Activated CD4-positive, alpha-beta T cell treated with anti-CD3 and anti-CD28 coated beads for 36 hours (primary cell): ENCODE measurements around the gene WNT9B. TPM values are rescaled to one million over a fixed set of nuclear protein-coding genes. Genes with fewer than 3 reads are reported as not detected.
A peak's percentile ranks its signal among the peaks of the same experiment; 100 is the strongest.

Source experiments
- ATAC-seq: fragments of 200-7000 bp; cut with Tn5 transposase; one replicate; pipeline ENCODE4 v1.10.0; 2021; ENCODE audit warnings: mild to moderate bottlenecking, moderate library complexity
- CTCF ChIA-PET: fragments of 350-600 bp; sonication (Branson Sonifier 250); formaldehyde crosslinking; loops from one replicate; lab custom pipeline; 2021; ENCODE audit warnings: antibody characterized with exemption; lab: Charles Lee
- POLR2A ChIA-PET: fragments of 350-600 bp; sonication (Branson Sonifier 250); formaldehyde crosslinking; loops from one replicate; lab custom pipeline; 2021; ENCODE audit warnings: antibody characterized with exemption, inconsistent platforms; lab: Charles Lee
- DNase-seq: peaks from one replicate; pipeline ENCODE4 v3.0.0-alpha.2; 2020
- H3K27ac Mint-ChIP-seq: one replicate; pipeline ENCODE4 v1.8.0; 2021; ENCODE audit warnings: mixed read lengths
- H3K27me3 Mint-ChIP-seq: one replicate; pipeline ENCODE4 v1.8.0; 2021; ENCODE audit warnings: mixed read lengths
- H3K36me3 Mint-ChIP-seq: one replicate; pipeline ENCODE4 v1.8.0; 2021; ENCODE audit warnings: low read depth, mixed read lengths
- H3K4me1 Mint-ChIP-seq: one replicate; pipeline ENCODE4 v1.8.0; 2021; ENCODE audit warnings: mixed read lengths
- H3K4me3 Mint-ChIP-seq: one replicate; pipeline ENCODE4 v1.8.0; 2021; ENCODE audit warnings: mild to moderate bottlenecking, moderate library complexity, mixed read lengths
- H3K9me3 Mint-ChIP-seq: one replicate; pipeline ENCODE4 v1.8.0; 2021; ENCODE audit warnings: low read depth, mixed read lengths
- intact Hi-C, 2 experiments: fragments of 100-400 bp; cut with DNase I in 1 of 2; cut with micrococcal nuclease in 1 of 2; formaldehyde crosslinking; loops; one replicate each; pipeline versions ENCODE4 v1.14.2 to v1.15.1; 2022 to 2024; cut with DNase I, micrococcal nuclease
- total RNA-seq, 2 experiments: library from RNA; stranded (reverse); gene quantifications; one replicate each; pipeline ENCODE4 v1.2.3, GENCODE V29; 2021

Gene WNT9B
- total RNA-seq = not detected

- peak; percentile 41 for DNase-seq
- no peak within 1 kb of the TSS for H3K27ac Mint-ChIP-seq
- H3K9me3 Mint-ChIP-seq = no peaks in the 10 kb centered on the region
- H3K4me3 Mint-ChIP-seq = peak within 1 kb of the TSS; percentile 54
- peaks cover 6% of the 10 kb centered on the region for H3K4me1 Mint-ChIP-seq
- H3K36me3 Mint-ChIP-seq = no peaks in the 10 kb centered on the region
- intact Hi-C loops = no loop called here
- peak; percentile 39 for ATAC-seq
- ChIA-PET CTCF (interaction anchor here (0.9 kb wide), 1 partner anchor 9 kb away, joined by 4 read pairs; no protein-coding TSS in a partner anchor), POLR2A (no interaction called here)
- H3K27me3 Mint-ChIP-seq = peaks cover 57% of the 10 kb centered on the region
These were observed at the start of gene WNT9B for GRCh38 chr17:46851029-46851741. Gene WNT9B (plus strand): TSS chr17:46851583. CDS start chr17:46851639, 56 bp downstream.

GRCh38 chr17:46802800-46803199 is 48.6 kb upstream of the WNT9B start:
- Mint-ChIP-seq H3K36me3 (no peaks in the 10 kb centered on the region), H3K27ac (no peak overlapping the region), H3K9me3 (no peaks in the 10 kb centered on the region), H3K4me1 (no peaks in the 10 kb centered on the region), H3K4me3 (no peak overlapping the region), H3K27me3 (peaks cover 4% of the 10 kb centered on the region)
- intact Hi-C loops = no loop called here
- ATAC-seq (no peak), DNase-seq (no peak)
- CTCF ChIA-PET = no interaction called here
- POLR2A ChIA-PET = no interaction called here

GRCh38 chr17:46803544-46803943 is 47.8 kb upstream of the WNT9B start:
- intact Hi-C loops = no loop called here
- POLR2A ChIA-PET = no interaction called here
- Mint-ChIP-seq H3K36me3 (no peaks in the 10 kb centered on the region), H3K27ac (no peak overlapping the region), H3K4me1 (no peaks in the 10 kb centered on the region), H3K4me3 (no peak overlapping the region), H3K9me3 (no peaks in the 10 kb centered on the region), H3K27me3 (peaks cover 4% of the 10 kb centered on the region)
- ATAC-seq = no peak
- CTCF ChIA-PET = no interaction called here
- no peak for DNase-seq

GRCh38 chr17:46805771-46806170 is 45.6 kb upstream of the WNT9B start:
- no peak for ATAC-seq
- CTCF ChIA-PET = interaction anchor here (0.8 to 1.1 kb wide), 3 partner anchors 28 to 949 kb away, joined by 3 to 5 read pairs (median 5); no protein-coding TSS in a partner anchor
- peaks cover 1% of the 10 kb centered on the region for H3K27me3 Mint-ChIP-seq
- no peaks in the 10 kb centered on the region for H3K4me1 Mint-ChIP-seq
- POLR2A ChIA-PET = no interaction called here
- no peak overlapping the region for H3K27ac Mint-ChIP-seq
- no peak for DNase-seq
- intact Hi-C loops = loop anchor here in 1 of 2 experiments (2.0 kb wide), 1 partner anchor 13 kb away; no protein-coding TSS in a partner anchor
- no peaks in the 10 kb centered on the region for H3K9me3 Mint-ChIP-seq
- H3K36me3 Mint-ChIP-seq = no peaks in the 10 kb centered on the region
- no peak overlapping the region for H3K4me3 Mint-ChIP-seq

- no peaks in the 10 kb centered on the region for H3K9me3 Mint-ChIP-seq
- CTCF ChIA-PET = interaction anchor here (1.5 kb wide), 1 partner anchor 26 kb away, joined by 5 read pairs; no protein-coding TSS in a partner anchor
- H3K27ac Mint-ChIP-seq = no peak overlapping the region
- H3K4me1 Mint-ChIP-seq = no peaks in the 10 kb centered on the region
- no peak overlapping the region for H3K4me3 Mint-ChIP-seq
- peaks cover 16% of the 10 kb centered on the region for H3K27me3 Mint-ChIP-seq
- POLR2A ChIA-PET = no interaction called here
- no peaks in the 10 kb centered on the region for H3K36me3 Mint-ChIP-seq
- no peak for DNase-seq
- intact Hi-C loops = no loop called here
- no peak for ATAC-seq
These were observed 42.2 kb upstream of the WNT9B start for GRCh38 chr17:46809110-46809571.

GRCh38 chr17:46810837-46811236 is 40.5 kb upstream of the WNT9B start:
- intact Hi-C loops = loop anchor here in 1 of 2 experiments (5.0 kb wide), 1 partner anchor 34 kb away; no protein-coding TSS in a partner anchor
- ChIA-PET CTCF (no interaction called here), POLR2A (no interaction called here)
- Mint-ChIP-seq H3K9me3 (no peaks in the 10 kb centered on the region), H3K4me3 (no peak overlapping the region), H3K27ac (no peak overlapping the region), H3K36me3 (no peaks in the 10 kb centered on the region), H3K27me3 (peaks cover 26% of the 10 kb centered on the region), H3K4me1 (no peaks in the 10 kb centered on the region)
- ATAC-seq (no peak), DNase-seq (no peak)

- no peaks in the 10 kb centered on the region for H3K9me3 Mint-ChIP-seq
- H3K27ac Mint-ChIP-seq = no peak overlapping the region
- peaks cover 2% of the 10 kb centered on the region for H3K4me1 Mint-ChIP-seq
- DNase-seq = no peak
- H3K36me3 Mint-ChIP-seq = no peaks in the 10 kb centered on the region
- CTCF ChIA-PET = interaction anchor here (1.1 kb wide), 1 partner anchor 11 kb away, joined by 5 read pairs; no protein-coding TSS in a partner anchor
- no peak for ATAC-seq
- no peak overlapping the region for H3K4me3 Mint-ChIP-seq
- POLR2A ChIA-PET = no interaction called here
- intact Hi-C loops = loop anchor here in 1 of 2 experiments (5.0 kb wide), 1 partner anchor 35 kb away; no protein-coding TSS in a partner anchor
- peaks cover 37% of the 10 kb centered on the region for H3K27me3 Mint-ChIP-seq
These were observed 39.3 kb upstream of the WNT9B start for GRCh38 chr17:46811978-46812583.

- CTCF ChIA-PET = interaction anchor here (1.1 to 1.3 kb wide), 2 partner anchors 10 to 22 kb away, joined by 3 to 5 read pairs; no protein-coding TSS in a partner anchor
- no peak overlapping the region for H3K27ac Mint-ChIP-seq
- DNase-seq = no peak
- no peaks in the 10 kb centered on the region for H3K36me3 Mint-ChIP-seq
- H3K4me3 Mint-ChIP-seq = no peak overlapping the region
- POLR2A ChIA-PET = no interaction called here
- no peak for ATAC-seq
- H3K27me3 Mint-ChIP-seq = peaks cover 44% of the 10 kb centered on the region
- intact Hi-C loops = loop anchor here in 1 of 2 experiments (5.0 kb wide), 1 partner anchor 35 kb away; no protein-coding TSS in a partner anchor
- peaks cover 9% of the 10 kb centered on the region for H3K4me1 Mint-ChIP-seq
- no peaks in the 10 kb centered on the region for H3K9me3 Mint-ChIP-seq
These were observed 38.6 kb upstream of the WNT9B start for GRCh38 chr17:46812624-46813318.

- Mint-ChIP-seq H3K4me3 (no peak overlapping the region), H3K27me3 (peaks cover 51% of the 10 kb centered on the region), H3K27ac (no peak overlapping the region), H3K4me1 (peaks cover 17% of the 10 kb centered on the region), H3K36me3 (no peaks in the 10 kb centered on the region), H3K9me3 (no peaks in the 10 kb centered on the region)
- no peak for ATAC-seq
- intact Hi-C loops = loop anchor here in 1 of 2 experiments (5.0 kb wide), 1 partner anchor 37 kb away; no protein-coding TSS in a partner anchor
- ChIA-PET CTCF (interaction anchor here (0.7 to 1.3 kb wide), 3 partner anchors 9 to 28 kb away, joined by 3 to 4 read pairs (median 3); no protein-coding TSS in a partner anchor), POLR2A (no interaction called here)
- no peak for DNase-seq
These were observed 37.5 kb upstream of the WNT9B start for GRCh38 chr17:46813920-46814319.

GRCh38 chr17:46814446-46814845 is 36.9 kb upstream of the WNT9B start:
- Mint-ChIP-seq H3K36me3 (no peaks in the 10 kb centered on the region), H3K27me3 (peaks cover 52% of the 10 kb centered on the region), H3K9me3 (no peaks in the 10 kb centered on the region), H3K4me3 (no peak overlapping the region), H3K27ac (no peak overlapping the region), H3K4me1 (peaks cover 22% of the 10 kb centered on the region)
- DNase-seq (no peak), ATAC-seq (no peak)
- ChIA-PET POLR2A (no interaction called here), CTCF (interaction anchor here (0.7 to 1.3 kb wide), 3 partner anchors 8 to 28 kb away, joined by 3 to 4 read pairs (median 3); no protein-coding TSS in a partner anchor)
- intact Hi-C loops = loop anchor here in 1 of 2 experiments (5.0 kb wide), 1 partner anchor 37 kb away; no protein-coding TSS in a partner anchor
